ENCODE data around the gene WIPF3. TPM values are rescaled to one million over a fixed set of nuclear protein-coding genes. Genes with fewer than 3 reads are reported as not detected.

The WIPF3 gene
- total RNA-seq, 3 donors from 2014 or later = 0.16 to 3.2 (median 0.66) TPM

DNA sequence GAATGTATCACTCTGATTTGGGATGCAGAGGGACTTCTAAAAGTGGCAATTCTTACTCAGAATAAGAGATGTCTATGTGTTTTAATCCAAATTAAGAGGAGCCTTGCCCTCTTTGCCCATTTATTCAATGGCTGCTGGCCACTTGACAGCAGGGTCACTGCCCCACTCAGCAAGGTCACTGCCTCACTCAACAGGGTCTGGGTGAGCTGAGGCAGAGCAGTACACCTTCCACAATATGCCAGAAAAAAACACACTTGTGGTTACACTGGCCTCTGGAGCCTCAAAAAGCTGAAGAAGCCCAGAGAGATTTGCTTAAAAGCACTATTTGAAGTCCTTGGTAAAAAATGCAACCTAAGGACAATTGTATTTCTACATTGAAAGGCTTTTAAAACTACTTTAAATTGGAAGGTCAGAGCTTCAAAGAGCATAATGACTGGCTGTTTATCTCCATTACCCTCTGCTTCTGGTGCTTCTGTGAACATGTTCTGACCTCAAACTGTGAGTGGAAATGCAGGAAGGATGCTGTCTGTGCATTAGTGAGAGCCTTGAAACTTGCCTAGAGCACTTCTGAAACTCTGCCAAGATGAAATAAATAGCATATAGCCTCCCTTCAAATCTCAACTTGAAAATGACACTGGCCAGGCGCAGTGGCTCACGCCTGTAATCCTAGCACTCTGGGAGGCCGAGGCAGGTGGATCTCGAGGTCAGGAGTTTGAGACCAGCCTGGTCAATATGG lies 35.1 kb upstream of the WIPF3 start:
- Histone ChIP-seq H3K27ac (no peak overlapping the region), H3K4me1 (no peaks in the 10 kb centered on the region), H3K9me3 (no peaks in the 10 kb centered on the region), H3K36me3 (no peaks in the 10 kb centered on the region), H3K4me3 (no peak overlapping the region), H3K27me3 (no peaks in the 10 kb centered on the region)
- DNase-seq (ENCODE audit: low spot score in 2 of 2) = no peak
- no peak for TF ChIP-seq POLR2AphosphoS5 (IDR thresholded peaks at IDR 0.05)
- no peak for TF ChIP-seq POLR2A (IDR thresholded peaks at IDR 0.05)
- no peak for TF ChIP-seq CTCF (IDR thresholded peaks at IDR 0.05)
- intact Hi-C loops (cut with DNase I; ENCODE audit: low total_unique reads) = no loop called here

DNA sequence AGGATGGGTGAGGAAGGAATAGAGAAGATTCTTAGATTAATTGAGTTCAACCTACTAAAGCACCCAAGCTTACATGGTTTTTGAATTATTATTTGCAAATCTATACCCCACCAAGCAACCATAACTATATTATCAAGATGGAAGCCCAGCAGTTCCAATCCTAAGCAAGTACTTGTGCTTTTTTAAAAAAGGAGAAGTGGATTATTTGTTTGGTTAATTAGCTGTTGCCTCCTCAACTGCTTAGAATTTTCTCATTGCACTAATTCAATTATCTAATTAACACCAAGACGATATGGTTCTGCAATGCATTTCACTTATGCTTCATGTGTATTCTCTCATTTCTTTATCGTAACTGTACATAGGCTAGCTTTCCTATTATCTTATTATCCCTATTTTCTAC lies 27.3 kb upstream of the WIPF3 start:
- H3K4me1 ChIP-seq = no peaks in the 10 kb centered on the region
- DNase-seq (ENCODE audit: low spot score in 2 of 2) = no peak
- intact Hi-C loops (cut with DNase I; ENCODE audit: low total_unique reads) = no loop called here
- H3K9me3 ChIP-seq = no peaks in the 10 kb centered on the region
- no peak for TF ChIP-seq CTCF (IDR thresholded peaks at IDR 0.05)
- TF ChIP-seq POLR2A (IDR thresholded peaks at IDR 0.05) = no peak
- no peak for TF ChIP-seq POLR2AphosphoS5 (IDR thresholded peaks at IDR 0.05)
- H3K36me3 ChIP-seq = no peaks in the 10 kb centered on the region
- H3K27ac ChIP-seq = no peak overlapping the region
- no peak overlapping the region for H3K4me3 ChIP-seq
- no peaks in the 10 kb centered on the region for H3K27me3 ChIP-seq

DNA sequence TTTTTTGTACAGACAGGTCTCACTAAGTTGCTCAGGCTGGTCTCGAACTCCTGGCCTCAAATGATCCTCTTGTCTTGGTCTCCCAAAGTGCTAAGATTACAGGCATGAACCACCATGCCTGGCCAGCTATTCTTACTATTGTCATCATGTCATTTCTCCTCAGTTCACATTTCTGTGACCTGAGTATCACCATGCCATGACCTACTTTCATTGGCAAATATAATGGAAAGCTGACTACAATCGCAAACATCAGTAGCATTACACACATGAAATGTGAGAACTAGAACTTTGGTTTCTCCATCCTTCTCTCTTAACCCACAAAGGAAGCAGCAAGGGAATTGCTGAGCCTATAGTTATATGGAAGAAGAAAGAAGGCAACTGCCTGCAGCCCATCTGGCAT lies 26.0 kb upstream of the WIPF3 start:
- Histone ChIP-seq H3K4me3 (no peak overlapping the region), H3K27ac (no peak overlapping the region), H3K9me3 (no peaks in the 10 kb centered on the region), H3K4me1 (no peaks in the 10 kb centered on the region), H3K36me3 (no peaks in the 10 kb centered on the region), H3K27me3 (no peaks in the 10 kb centered on the region)
- TF ChIP-seq CTCF (IDR thresholded peaks at IDR 0.05) (no peak), POLR2AphosphoS5 (IDR thresholded peaks at IDR 0.05) (no peak), POLR2A (IDR thresholded peaks at IDR 0.05) (no peak)
- no peak for DNase-seq (ENCODE audit: low spot score in 2 of 2)
- intact Hi-C loops (cut with DNase I; ENCODE audit: low total_unique reads) = no loop called here

DNA sequence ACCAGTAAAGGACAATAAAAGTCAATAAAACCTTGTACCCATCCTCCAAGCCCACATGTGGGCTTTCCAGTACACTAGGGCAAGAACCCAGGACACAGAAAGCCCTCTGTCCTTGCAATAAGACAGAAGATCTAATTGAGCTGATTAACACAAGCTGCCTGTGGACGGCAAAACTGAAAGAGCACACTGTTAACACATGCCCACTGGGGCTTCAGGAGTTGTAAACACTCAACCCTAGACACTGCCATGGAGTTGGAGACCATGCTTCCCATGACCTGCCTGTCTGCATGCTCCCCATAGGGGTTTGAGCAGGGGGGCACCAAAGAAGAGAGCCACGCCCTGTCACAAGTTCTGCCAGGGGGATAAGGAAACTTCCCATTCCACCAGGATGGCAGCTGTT lies 22.6 kb upstream of the WIPF3 start:
- no peak for DNase-seq (ENCODE audit: low spot score in 2 of 2)
- Histone ChIP-seq H3K9me3 (no peaks in the 10 kb centered on the region), H3K36me3 (no peaks in the 10 kb centered on the region), H3K4me1 (no peaks in the 10 kb centered on the region), H3K27ac (no peak overlapping the region), H3K27me3 (no peaks in the 10 kb centered on the region), H3K4me3 (no peak overlapping the region)
- TF ChIP-seq POLR2AphosphoS5 (IDR thresholded peaks at IDR 0.05) (no peak), CTCF (IDR thresholded peaks at IDR 0.05) (no peak)
- intact Hi-C loops (cut with DNase I; ENCODE audit: low total_unique reads) = no loop called here

DNA sequence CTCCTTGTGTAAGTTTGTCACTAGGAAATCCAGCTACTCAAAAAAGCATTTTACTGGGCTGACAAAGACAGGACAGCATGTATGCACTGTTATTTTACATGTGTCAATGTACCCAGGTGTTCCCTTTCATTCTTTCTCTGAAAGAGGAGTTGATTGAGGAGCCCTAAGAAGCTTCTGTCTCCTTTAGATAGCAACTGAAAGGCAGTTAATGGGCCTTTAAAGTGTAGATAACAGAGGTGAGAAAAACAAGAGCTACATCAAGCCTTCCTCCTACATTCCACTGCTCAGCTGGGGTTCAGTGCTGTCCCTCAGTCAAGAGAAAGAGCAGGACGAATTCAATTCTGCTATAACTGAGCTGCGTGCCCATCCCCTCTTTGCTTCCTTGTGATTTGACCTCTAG lies 12.8 kb upstream of the WIPF3 start:
- H3K4me1 ChIP-seq = no peaks in the 10 kb centered on the region
- no peak overlapping the region for H3K4me3 ChIP-seq
- intact Hi-C loops (cut with DNase I; ENCODE audit: low total_unique reads) = no loop called here
- no peak for DNase-seq (ENCODE audit: low spot score in 2 of 2)
- H3K27me3 ChIP-seq = no peaks in the 10 kb centered on the region
- no peaks in the 10 kb centered on the region for H3K36me3 ChIP-seq
- TF ChIP-seq POLR2AphosphoS5 (IDR thresholded peaks at IDR 0.05) (no peak), CTCF (IDR thresholded peaks at IDR 0.05) (no peak), POLR2A (IDR thresholded peaks at IDR 0.05) (no peak)
- no peak overlapping the region for H3K27ac ChIP-seq
- no peaks in the 10 kb centered on the region for H3K9me3 ChIP-seq
